Spleen (tissue), 7 donors: ENCODE results near the gene RAD9A.

Source experiments
- CTCF ChIP-seq, 11 experiments: fragments of 200-600 bp in 7 of 11; fragments of 450-650 bp in 4 of 11; sonication (generic) in 4 of 11; IDR thresholded peaks in 8 of 11; conservative IDR thresholded peaks in 3 of 11; 1 replicate in 7 of 11; 2 replicates in 4 of 11; pipeline versions ENCODE4 v1.4.0 to v1.8.0; 2016 to 2021; ENCODE audit warnings: antibody characterized with exemption in 11 of 11, inconsistent platforms in 4 of 11, mild to moderate bottlenecking in 1 of 11
- POLR2A ChIP-seq, 3 donors: fragments of 450-650 bp; IDR thresholded peaks; one replicate each; pipeline ENCODE4 v1.5.1; 2017; ENCODE audit warnings: antibody characterized with exemption in 3 of 3, mild to moderate bottlenecking in 1 of 3
- donor health status: DM: no; HTN: no; CAD: no; lungs with moderate emphysema.
- donor health status: DM: no; HTN: no; CAD: no.
- donor health status: DM: no; HTN: no; CAD: no.

- no peak for TF ChIP-seq POLR2A (IDR thresholded peaks at IDR 0.05)
- TF ChIP-seq CTCF (IDR thresholded peaks at IDR 0.05 in 8 of 11, conservative IDR thresholded peaks at IDR 0.05 in 3 of 11) = no peak
Observed at GRCh38 chr11:67384851-67385366, 6.9 kb upstream of the RAD9A start.
